Common myeloid progenitor, CD34-positive (primary cell): ENCODE results near the gene C4orf54.
A peak's percentile ranks its signal among the peaks of the same experiment; 100 is the strongest.

Experiments used
- CTCF ChIA-PET: fragments of 350-600 bp; sonication (Branson Sonifier 250); formaldehyde crosslinking; loops from one replicate; lab custom pipeline; 2021; ENCODE audit warnings: antibody characterized with exemption; lab: Charles Lee
- POLR2A ChIA-PET: fragments of 350-600 bp; sonication (Branson Sonifier 250); formaldehyde crosslinking; loops from one replicate; lab custom pipeline; 2021; ENCODE audit warnings: antibody characterized with exemption; lab: Charles Lee
- DNase-seq, 3 donors: peaks; one replicate each; pipeline versions ENCODE4 v3.0.0 to v3.0.0-alpha.2; 2013
- H3K27ac ChIP-seq, 2 experiments: 1 replicate in 1 of 2; 2 replicates in 1 of 2; pipeline ENCODE4 v1.7.0; 2013; ENCODE audit warnings: inconsistent platforms in 2 of 2, low read length in 2 of 2, mild to moderate bottlenecking in 2 of 2, low read depth in 1 of 2, moderate library complexity in 1 of 2; ENCODE audit not compliant: severe bottlenecking in 2 of 2, insufficient read depth in 1 of 2, poor library complexity in 1 of 2
- H3K27me3 ChIP-seq, 5 experiments: replicated peaks in 2 of 5; 1 replicate in 3 of 5; 2 replicates in 2 of 5; pipeline versions ENCODE4 v1.6.1 to v1.7.0; 2013; ENCODE audit warnings: low read length in 4 of 5, mild to moderate bottlenecking in 2 of 5, moderate library complexity in 2 of 5, inconsistent platforms in 1 of 5; ENCODE audit not compliant: insufficient read depth in 5 of 5, control insufficient read depth in 4 of 5
- H3K36me3 ChIP-seq, 4 experiments: 1 replicate in 2 of 4; 2 replicates in 2 of 4; pipeline versions ENCODE4 v1.6.1 to v1.7.0; 2013; ENCODE audit warnings: low read length in 3 of 4, control low read depth in 1 of 4, mild to moderate bottlenecking in 1 of 4; ENCODE audit not compliant: control insufficient read depth in 4 of 4, insufficient read depth in 4 of 4
- H3K4me1 ChIP-seq, 4 experiments: 1 replicate in 3 of 4; 2 replicates in 1 of 4; pipeline versions ENCODE4 v1.6.1 to v1.7.1; 2013; ENCODE audit warnings: low read length in 3 of 4, mild to moderate bottlenecking in 3 of 4, control low read depth in 1 of 4, inconsistent platforms in 1 of 4, moderate library complexity in 1 of 4; ENCODE audit not compliant: control insufficient read depth in 4 of 4, insufficient read depth in 4 of 4; ENCODE audit errors: control extremely low read depth in 1 of 4
- H3K4me3 ChIP-seq, 7 experiments: 1 replicate in 4 of 7; 2 replicates in 3 of 7; pipeline versions ENCODE4 v1.5.1 to v1.7.0; 2013; ENCODE audit warnings: mild to moderate bottlenecking in 7 of 7, low read length in 6 of 7, moderate library complexity in 6 of 7, inconsistent platforms in 2 of 7, low read depth in 2 of 7, control low read depth in 1 of 7; ENCODE audit not compliant: insufficient read depth in 4 of 7, control insufficient read depth in 1 of 7; ENCODE audit errors: extremely low read depth in 1 of 7
- H3K9me3 ChIP-seq, 5 experiments: 1 replicate in 4 of 5; 2 replicates in 1 of 5; pipeline versions ENCODE4 v1.6.1 to v1.7.1; 2013; ENCODE audit warnings: low read length in 4 of 5, mild to moderate bottlenecking in 2 of 5, inconsistent platforms in 1 of 5, low read depth in 1 of 5, moderate library complexity in 1 of 5; ENCODE audit not compliant: control insufficient read depth in 4 of 5, insufficient read depth in 2 of 5; ENCODE audit errors: control extremely low read depth in 1 of 5
- WGBS: methylation state at CpG from one replicate; pipeline ENCODE4 v1.1.5; 2013; ENCODE audit not compliant: insufficient coverage; 5-methylcytosine and 5-hydroxymethylcytosine counted together

The C4orf54 gene

DNA sequence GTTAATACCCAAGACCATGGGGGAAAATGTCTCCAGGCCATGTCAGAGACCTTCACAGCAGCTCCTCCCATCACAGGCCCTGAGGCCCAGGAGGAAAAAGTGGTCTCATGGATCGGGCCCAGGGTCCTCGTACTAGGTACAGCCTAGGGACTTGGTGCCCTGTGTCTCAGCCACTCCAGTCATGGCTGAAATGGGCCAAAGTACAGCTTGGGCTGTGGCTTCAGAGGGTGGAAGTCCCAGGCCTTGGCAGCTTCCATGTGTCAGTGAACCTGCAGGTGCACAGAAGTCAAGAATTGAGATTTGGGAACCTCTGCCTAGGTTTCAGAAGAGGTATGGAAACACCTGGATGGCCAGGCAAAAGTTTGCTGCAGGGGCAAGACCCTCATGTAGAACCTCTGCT is 27.6 kb upstream of the C4orf54 start:
- Histone ChIP-seq H3K36me3 (no peaks in the 10 kb centered on the region), H3K9me3 (peaks cover 0 to 2% (median 0%) of the 10 kb centered on the region in 5 experiments), H3K4me1 (no peaks in the 10 kb centered on the region), H3K27ac (no peak overlapping the region), H3K4me3 (no peak overlapping the region), H3K27me3 (peaks cover 0 to under 1% (median 0%) of the 10 kb centered on the region in 5 experiments)
- no peak for DNase-seq
- WGBS, result 100% methylated on average over 1 of the region's 2 CpGs
- ChIA-PET CTCF (no interaction called here), POLR2A (no interaction called here)

DNA sequence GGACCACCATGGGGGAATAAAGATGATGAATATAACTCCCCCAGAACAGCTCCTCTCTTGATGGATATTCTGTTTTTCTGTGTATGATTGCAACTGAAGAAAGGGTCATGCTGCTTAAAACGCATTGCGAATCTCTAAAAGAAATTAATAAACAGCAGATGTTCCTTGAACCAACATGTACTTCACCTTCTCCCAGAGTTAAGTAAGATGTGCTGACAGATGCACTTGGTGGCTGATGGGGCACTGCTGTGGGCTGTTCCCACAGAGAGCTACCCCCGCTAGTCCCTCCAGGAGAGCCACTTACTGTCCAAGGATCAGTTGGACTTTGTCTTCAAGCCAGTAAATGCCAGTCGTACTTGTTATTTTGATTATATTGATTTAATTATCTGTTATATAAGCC is 26.3 kb upstream of the C4orf54 start:
- no peaks in the 10 kb centered on the region for H3K36me3 ChIP-seq
- DNase-seq, result no peak
- ChIA-PET POLR2A (no interaction called here), CTCF (interaction anchor here (1.3 kb wide), 1 partner anchor 12 kb away, joined by 3 read pairs; no protein-coding TSS in a partner anchor)
- H3K4me1 ChIP-seq, result no peaks in the 10 kb centered on the region
- H3K27me3 ChIP-seq, result peaks cover 0 to 2% (median 0%) of the 10 kb centered on the region in 5 experiments
- H3K4me3 ChIP-seq, result no peak overlapping the region
- 100% methylated on average over 2 of the region's 4 CpGs for WGBS
- H3K27ac ChIP-seq, result no peak overlapping the region
- no peaks in the 10 kb centered on the region for H3K9me3 ChIP-seq

DNA sequence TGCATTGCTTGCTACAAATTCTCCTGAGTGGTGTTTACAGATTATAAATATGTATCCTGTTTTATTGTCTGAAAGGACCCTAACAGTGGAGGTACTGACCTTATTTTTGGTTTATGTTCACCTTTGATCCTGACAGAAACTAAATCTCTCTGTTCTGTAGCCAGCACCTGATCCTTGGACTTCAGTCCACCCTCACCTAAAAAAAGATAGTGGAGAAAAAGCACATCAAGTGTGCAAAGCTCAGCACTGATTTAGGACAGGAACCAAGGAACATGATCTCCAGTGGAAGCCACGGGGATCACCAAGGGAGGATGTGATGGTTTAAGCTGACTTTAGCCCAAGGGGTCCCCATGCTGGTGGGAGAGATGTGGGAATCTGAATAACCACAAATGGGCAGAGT is 22.3 kb upstream of the C4orf54 start:
- ChIA-PET POLR2A (no interaction called here), CTCF (no interaction called here)
- Histone ChIP-seq H3K36me3 (no peaks in the 10 kb centered on the region), H3K4me3 (no peak overlapping the region), H3K27me3 (peaks cover 0 to 2% (median 0%) of the 10 kb centered on the region in 5 experiments), H3K9me3 (peaks cover 0 to 3% (median 0%) of the 10 kb centered on the region in 5 experiments), H3K27ac (no peak overlapping the region), H3K4me1 (no peaks in the 10 kb centered on the region)
- DNase-seq, result no peak
- WGBS, result 100% methylated on average over 1 of the region's 1 CpG

DNA sequence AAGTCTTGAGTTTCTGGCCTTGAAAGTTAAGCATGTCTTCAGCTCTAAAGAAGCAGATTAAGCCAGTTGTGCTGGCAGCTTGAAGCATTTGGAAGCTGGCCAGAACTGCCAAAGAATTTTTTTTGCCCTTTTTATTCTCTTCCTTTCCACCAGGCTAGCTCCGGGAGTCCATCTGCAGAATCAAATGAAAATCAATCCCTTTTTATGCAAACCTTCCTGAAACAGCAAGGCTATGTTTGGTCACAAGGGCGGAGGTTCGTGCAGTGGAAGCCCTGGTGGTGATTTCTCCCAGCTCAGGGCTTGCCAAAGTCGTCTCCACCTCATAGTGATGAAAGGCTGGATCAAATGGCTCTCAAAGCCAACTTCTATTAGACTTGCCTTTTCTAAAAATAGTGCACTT is 21.6 kb upstream of the C4orf54 start:
- Histone ChIP-seq H3K27ac (no peak overlapping the region), H3K9me3 (peaks cover 0 to 3% (median 1%) of the 10 kb centered on the region in 5 experiments), H3K4me3 (no peak overlapping the region), H3K4me1 (no peaks in the 10 kb centered on the region), H3K36me3 (no peaks in the 10 kb centered on the region), H3K27me3 (peaks cover 0 to 2% (median 0%) of the 10 kb centered on the region in 5 experiments)
- WGBS, result 72% methylated on average over 3 of the region's 4 CpGs
- ChIA-PET CTCF (no interaction called here), POLR2A (no interaction called here)
- DNase-seq, result no peak

DNA sequence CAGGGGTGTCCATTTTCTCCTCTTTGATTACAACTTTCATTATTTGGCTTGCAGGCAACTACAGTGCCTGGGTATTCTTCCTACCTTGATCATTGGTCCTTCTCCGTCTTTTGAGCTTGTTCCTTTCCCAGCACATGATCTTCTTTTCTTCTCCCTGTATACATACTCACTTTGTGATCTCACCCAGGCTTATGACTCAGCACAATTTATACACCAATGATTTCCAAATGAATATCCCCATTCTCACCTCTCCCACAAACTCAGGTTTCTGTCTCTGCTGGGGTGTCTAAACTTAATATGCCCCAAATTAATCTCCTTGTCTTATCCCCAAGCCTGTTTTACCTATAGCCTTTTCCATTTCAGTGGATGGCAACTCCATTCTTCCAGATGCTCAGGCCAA is 19.5 kb upstream of the C4orf54 start:
- H3K9me3 ChIP-seq, result peaks cover 0 to 20% (median 3%) of the 10 kb centered on the region in 5 experiments
- ChIA-PET POLR2A (no interaction called here), CTCF (no interaction called here)
- H3K36me3 ChIP-seq, result no peaks in the 10 kb centered on the region
- no peak overlapping the region for H3K27ac ChIP-seq
- H3K4me3 ChIP-seq, result no peak overlapping the region
- peaks cover 0 to 2% (median 0%) of the 10 kb centered on the region in 5 experiments for H3K27me3 ChIP-seq
- H3K4me1 ChIP-seq, result no peaks in the 10 kb centered on the region
- no peak for DNase-seq
- WGBS, result 92% methylated on average over 1 of the region's 1 CpG

DNA sequence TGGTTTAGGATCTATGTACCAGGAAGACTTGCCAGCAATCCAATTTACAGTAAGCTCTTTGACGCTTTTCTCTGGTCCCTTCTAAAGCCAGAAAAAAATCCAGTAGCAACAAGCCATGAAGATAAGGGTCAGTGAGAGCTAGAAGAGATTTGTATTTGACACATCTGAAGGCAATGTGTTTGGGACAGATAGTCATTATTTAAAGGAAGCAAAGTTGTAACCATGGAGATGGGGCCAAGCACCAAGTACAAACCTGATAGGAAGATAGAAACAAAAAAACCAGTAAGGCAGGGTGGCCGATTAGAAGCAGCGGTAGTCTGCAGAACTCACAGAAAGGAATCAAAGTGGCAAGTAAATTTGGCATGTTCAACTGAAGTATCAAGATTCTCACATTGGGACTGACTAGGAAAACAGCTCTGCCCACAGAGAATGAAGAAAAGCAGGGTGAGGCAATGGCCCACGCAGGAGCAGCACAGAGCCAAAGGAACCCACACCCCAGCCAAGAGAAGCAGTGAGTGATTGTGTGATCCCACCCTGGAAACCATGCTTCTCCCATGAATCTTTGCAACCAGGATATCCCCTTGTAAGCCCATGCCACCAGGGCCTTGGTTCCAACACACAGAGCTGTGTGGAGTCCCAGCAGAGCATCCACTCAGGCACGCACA is 12.9 kb upstream of the C4orf54 start:
- Histone ChIP-seq H3K4me3 (no peak overlapping the region), H3K9me3 (peaks cover 0 to 33% (median 9%) of the 10 kb centered on the region in 5 experiments), H3K27me3 (no peaks in the 10 kb centered on the region), H3K36me3 (no peaks in the 10 kb centered on the region), H3K27ac (no peak overlapping the region), H3K4me1 (no peaks in the 10 kb centered on the region)
- WGBS, result 98% methylated on average over 5 of the region's 5 CpGs
- ChIA-PET CTCF (no interaction called here), POLR2A (no interaction called here)
- DNase-seq, result peak; percentile 52 to 83 (median 63)

DNA sequence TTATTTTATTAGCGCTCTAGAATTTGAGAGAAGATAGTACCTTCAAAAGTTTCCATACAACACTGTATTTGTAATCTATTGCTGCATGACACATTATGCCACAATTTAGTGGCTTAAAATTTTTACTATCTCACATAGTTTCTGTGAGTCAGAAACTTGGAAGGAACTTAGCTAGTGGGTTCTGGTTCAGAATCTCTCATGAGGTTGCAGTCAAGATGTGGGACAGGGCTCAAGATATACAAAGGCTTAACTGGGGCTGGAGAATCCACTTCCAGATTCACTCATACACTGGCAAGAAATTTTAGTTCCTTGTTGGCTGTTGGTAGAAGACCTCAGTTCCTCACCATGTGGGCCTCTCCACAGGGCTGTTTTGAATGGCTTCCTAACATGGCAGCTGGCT is 11.5 kb upstream of the C4orf54 start:
- DNase-seq, result no peak
- no peaks in the 10 kb centered on the region for H3K27me3 ChIP-seq
- H3K4me1 ChIP-seq, result no peaks in the 10 kb centered on the region
- H3K27ac ChIP-seq, result no peak overlapping the region
- H3K9me3 ChIP-seq, result peaks cover 0 to 30% (median 9%) of the 10 kb centered on the region in 5 experiments
- H3K4me3 ChIP-seq, result no peak overlapping the region
- CTCF ChIA-PET, result no interaction called here
- POLR2A ChIA-PET, result no interaction called here
- no peaks in the 10 kb centered on the region for H3K36me3 ChIP-seq
- no CpG with 5 or more reads among the region's 1 CpG for WGBS
